NOMO-1 treated with dmso at 0.1 percent for 144 hours (cell line): ENCODE data around the gene FLYWCH1.
"Not testable (repeated sequence)": the region's sequence is repeated elsewhere in the genome, so short reads cannot be mapped to it uniquely, and the experiment has no call there.

ENCODE experiments used
- DNase-seq: peaks from one replicate; lab custom pipeline; 2025; ENCODE audit not compliant: unreplicated experiment; lab: John Stamatoyannopoulos, UW

FLYWCH1 gene

GRCh38 chr16:2925951-2926649 is 14.4 kb downstream of the FLYWCH1 start:
- DNase-seq = no peak

DNA sequence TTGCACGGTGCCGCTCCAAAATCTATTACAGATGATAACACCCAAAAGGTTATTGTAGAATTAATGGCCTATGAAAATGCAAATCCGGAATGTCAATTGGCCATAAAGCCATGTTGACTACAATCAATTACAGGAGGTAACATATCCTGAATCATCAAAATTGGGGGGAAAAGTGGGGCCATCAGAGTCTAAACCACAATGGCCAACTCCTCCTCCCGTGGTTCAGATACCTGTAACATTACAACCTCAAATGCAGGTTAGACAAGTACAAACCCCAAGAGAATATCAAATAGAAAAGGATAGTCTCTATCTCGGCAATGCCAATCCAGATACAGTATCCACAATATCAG is 14.9 kb downstream of the FLYWCH1 start:
- DNase-seq = no peak

DNA sequence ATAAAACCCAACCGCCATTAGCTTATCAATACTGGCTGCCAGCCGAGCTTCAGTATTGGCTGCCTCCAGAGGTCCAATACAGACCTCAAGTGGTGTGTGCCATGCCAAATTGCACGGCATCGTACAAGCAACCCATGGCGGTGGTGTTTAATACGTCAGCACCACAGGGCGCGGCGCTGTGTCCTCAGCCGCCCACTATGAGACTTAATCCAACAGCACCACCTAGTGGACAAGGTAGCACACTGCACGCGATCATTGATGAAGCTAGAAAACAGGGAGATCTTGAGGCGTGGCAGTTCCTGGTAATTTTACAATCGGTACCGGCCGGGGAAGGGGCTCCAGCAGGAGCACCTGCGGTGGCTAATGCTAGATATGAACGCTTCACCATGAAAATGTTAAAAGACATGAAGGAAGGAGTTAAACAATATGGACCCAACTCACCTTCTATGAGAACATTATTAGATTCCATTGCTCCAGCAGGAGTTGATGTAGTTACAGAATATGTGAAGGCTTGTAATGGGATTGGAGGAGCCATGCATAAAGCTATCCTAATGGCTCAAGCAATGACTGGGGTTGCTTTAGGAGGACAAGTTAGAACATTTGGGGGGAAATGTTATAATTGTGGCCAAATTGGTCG is 15.4 kb downstream of the FLYWCH1 start:
- DNase-seq = peak; percentile 59

- not testable (repeated sequence) for DNase-seq
Observed at GRCh38 chr16:2928151-2928550, 16.4 kb downstream of the FLYWCH1 start.

DNA sequence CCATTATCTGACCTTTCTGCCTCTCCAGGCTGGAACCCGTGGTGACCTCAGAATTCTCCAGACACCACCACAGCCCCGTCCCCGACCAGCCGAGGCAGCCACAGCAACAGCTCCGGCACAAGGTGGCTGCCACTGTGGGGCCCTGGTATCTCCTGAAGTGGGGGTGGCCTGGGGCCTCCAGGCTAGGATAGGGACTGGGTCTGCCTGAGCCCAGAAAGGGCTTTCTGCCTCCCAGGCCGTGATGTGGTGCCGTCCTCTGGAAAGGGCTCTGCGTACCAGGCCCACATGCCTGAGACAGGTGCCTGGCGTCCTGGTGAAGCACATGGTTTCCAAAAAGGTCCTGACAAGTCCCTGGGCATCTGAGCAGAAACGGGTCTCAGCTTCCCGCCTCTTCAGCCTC is 17.1 kb downstream of the FLYWCH1 start:
- no peak for DNase-seq

DNA sequence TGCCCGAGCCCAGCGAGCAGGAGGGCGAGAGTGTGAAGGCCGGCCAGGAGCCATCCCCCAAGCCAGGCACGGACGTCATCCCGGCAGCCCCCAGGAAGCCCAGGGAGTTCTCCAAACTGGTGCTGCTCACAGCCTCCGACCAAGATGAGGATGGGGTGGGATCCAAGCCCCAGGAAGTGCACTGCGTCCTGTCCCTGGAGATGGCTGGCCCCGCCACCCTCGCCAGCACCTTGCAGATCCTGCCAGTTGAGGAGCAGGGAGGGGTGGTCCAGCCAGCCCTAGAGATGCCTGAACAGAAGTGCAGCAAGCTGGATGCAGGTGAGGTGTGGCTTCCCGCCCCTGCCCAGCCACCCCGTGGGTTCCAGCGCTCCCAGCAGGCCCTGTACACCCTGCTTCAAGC is 18.0 kb downstream of the FLYWCH1 start:
- no peak for DNase-seq

DNA sequence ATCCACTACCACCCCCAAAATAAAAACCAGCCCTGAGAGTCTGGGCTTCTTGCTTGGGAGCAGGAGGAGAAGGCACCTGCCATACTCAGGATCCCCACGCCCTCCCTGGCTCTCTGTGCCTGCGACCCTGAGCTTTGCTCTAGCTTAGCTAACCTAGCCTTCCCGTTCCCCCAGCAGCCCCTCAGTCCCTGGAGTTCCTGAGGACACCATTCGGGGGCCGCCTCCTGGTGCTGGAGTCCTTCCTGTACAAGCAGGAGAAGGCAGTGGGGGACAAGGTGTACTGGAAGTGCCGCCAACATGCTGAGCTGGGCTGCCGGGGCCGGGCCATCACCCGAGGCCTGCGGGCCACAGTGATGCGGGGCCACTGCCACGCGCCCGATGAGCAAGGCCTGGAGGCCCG is 18.5 kb downstream of the FLYWCH1 start:
- DNase-seq = no peak

DNA sequence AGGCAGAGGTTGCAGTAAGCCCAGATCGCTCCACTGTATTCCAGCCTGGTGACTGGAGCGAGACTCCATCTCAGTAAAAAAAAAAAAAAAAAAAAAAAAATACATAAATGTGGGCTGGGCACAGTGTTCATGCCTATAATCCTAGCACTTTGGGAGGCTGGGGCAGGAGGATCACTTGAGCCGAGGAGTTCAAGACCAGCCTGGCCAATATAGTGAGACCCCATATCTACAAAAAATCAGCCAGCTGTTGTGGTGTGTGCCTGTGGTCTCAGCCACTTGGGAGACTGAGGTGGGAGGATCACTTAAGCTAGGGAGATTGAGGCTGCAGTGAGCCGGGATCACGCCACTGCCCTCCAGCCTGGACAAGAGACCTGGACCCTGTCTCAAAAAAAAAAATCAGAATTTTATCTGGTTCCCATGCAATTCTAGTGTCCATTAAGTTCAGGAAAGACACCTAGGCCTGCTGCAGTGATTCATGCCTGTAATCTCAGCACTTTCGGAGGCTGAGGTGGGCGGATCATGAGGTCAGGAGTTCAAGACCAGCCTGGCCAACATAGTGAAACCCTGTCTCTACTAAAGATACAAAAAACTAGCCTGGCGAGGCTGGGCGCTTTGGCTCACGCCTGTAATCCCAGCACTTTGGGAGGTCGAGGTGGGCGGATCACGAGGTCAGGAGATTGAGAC is 19.6 kb downstream of the FLYWCH1 start:
- not testable (repeated sequence) for DNase-seq

GRCh38 chr16:2933136-2933535 is 21.4 kb downstream of the FLYWCH1 start:
- no peak for DNase-seq

GRCh38 chr16:2933701-2934100 is 22.0 kb downstream of the FLYWCH1 start:
- no peak for DNase-seq

- DNase-seq = no peak
Observed at GRCh38 chr16:2934450-2934849, 22.7 kb downstream of the FLYWCH1 start.

GRCh38 chr16:2936436-2937011 is 24.8 kb downstream of the FLYWCH1 start:
- no peak for DNase-seq

DNA sequence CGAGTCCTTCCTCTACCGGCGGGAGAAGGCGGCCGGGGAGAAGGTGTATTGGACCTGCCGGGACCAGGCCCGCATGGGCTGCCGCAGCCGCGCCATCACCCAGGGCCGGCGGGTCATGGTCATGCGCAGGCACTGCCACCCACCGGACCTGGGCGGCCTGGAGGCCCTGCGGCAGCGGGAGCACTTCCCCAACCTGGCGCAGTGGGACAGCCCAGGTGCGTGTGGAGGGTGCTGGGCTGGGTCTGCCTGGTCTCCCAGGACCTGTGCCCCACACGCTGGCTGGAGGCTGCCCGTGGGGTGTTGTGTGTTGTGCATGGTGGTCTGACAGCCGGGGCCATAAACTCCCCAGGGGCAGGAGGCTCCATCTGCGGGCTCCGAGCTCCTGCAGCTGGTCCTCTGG is 25.4 kb downstream of the FLYWCH1 start:
- DNase-seq = no peak

DNA sequence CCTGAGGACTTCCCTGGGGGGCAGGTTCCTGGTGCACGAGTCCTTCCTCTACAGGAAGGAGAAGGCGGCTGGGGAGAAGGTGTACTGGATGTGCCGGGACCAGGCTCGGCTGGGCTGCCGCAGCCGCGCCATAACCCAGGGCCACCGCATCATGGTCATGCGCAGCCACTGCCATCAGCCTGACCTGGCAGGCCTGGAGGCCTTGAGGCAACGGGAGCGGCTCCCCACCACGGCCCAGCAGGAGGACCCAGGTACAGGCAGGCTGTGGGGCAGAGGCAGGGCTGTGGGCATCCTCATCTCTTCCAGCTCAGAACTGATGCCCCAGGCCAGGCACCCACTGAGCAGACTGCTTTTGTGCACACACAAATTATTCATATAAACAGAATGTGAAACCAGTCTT is 26.5 kb downstream of the FLYWCH1 start:
- DNase-seq = no peak

DNA sequence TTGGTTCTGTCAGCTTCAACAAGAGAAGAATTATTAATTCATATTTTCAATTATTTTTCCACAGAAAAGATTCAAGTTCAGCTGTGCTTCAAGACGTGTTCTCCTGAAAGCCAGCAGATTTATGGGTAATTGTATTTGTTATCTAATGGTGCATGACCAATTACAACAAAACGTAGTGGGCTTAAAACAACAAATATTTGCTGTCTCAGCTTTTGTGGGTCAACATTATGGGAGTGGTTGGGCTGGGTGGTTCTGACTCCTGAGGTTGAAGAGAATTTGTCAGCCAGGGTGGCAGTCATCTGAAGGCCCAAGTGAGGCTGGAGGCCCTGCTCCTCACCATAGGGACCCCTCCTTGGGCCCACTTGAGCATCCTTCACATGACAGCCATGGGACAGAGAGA is 28.2 kb downstream of the FLYWCH1 start:
- DNase-seq = no peak

DNA sequence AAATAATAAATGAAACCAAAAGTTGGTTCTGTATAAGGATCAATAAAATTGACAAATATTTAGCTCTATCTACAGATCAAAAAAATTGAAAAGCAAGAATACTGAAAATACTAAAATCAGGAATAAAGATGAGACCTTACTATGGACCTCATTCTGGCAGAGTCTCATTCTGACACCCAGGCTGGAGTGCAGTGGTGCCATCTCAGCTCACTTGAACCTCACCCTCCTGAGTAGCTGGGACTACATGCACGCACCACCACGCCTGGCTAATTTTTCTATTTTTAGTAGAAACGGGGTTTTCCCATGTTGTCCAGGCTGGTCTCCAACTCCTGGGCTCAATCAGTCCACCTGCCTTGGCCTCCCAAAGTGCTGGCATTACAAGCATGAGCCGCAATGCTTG is 30.3 kb downstream of the FLYWCH1 start:
- DNase-seq = no peak

- not testable (repeated sequence) for DNase-seq
Observed at GRCh38 chr16:2943716-2944115, 32.0 kb downstream of the FLYWCH1 start.

- no peak for DNase-seq
Observed at GRCh38 chr16:2946649-2947048, 34.9 kb downstream of the FLYWCH1 start.

- DNase-seq = no peak
Observed at GRCh38 chr16:2948807-2949704, 37.3 kb downstream of the FLYWCH1 start.

- no peak for DNase-seq
Observed at GRCh38 chr16:2949705-2950352, 38.1 kb downstream of the FLYWCH1 start.

DNA sequence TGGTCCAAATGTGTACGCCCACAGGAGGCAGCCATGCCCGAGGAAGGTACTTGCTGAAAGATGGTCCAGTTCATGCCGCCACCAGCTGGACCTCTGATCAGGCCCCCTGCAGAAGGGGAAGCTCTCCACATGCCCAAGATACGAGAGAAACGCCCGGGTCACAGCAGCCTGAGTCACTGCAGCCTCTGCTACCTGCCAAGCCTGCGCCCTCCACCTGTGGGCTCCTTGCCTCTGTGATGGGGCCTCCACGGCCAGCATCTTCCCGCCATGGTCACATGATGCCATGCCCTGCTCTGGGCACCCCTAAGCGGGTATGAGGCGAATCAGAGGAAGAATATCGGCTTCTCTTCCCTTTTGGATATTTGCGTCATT is 38.6 kb downstream of the FLYWCH1 start:
- no peak for DNase-seq
